Hematopoietic multipotent progenitor cell treated with erythropoietin and hydrocortisone succinate and interleukin-3 and kit ligand, for 15 days (in vitro differentiated cells): ENCODE data around the gene PRPF6.

Experiments
- DNase-seq: peaks from one replicate; pipeline ENCODE4 v3.0.0-alpha.2; 2015; ENCODE audit warnings: low spot score

PRPF6 gene

DNA sequence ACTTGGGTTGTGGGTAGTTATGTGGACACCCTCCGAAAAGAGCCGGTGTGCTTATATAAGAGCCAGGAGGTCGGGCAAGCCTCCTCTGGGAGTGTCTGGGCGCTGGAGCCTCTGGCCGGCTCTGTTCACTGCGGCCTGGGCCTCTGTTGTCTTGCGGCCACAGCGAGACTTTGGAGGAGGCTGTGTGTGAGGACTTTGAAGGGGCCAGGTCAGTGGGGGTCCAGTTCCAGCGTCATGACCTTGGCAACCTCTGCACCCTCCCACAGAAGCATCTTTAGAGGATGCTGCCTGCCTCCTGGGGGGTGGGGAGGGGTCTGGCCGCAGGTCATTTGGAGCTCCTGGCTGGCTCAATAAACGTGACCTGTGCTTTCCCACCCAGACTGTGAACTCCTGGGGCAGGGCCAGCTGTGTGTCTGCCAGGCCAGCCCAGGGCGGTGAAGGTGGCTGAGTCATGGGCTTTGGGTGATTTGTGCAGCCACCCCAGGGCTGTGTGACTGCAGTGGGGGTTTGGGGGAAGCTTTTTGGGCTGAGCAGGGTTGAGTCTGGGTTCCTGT, 83.3 kb downstream of the PRPF6 start:
- no peak for DNase-seq

DNA sequence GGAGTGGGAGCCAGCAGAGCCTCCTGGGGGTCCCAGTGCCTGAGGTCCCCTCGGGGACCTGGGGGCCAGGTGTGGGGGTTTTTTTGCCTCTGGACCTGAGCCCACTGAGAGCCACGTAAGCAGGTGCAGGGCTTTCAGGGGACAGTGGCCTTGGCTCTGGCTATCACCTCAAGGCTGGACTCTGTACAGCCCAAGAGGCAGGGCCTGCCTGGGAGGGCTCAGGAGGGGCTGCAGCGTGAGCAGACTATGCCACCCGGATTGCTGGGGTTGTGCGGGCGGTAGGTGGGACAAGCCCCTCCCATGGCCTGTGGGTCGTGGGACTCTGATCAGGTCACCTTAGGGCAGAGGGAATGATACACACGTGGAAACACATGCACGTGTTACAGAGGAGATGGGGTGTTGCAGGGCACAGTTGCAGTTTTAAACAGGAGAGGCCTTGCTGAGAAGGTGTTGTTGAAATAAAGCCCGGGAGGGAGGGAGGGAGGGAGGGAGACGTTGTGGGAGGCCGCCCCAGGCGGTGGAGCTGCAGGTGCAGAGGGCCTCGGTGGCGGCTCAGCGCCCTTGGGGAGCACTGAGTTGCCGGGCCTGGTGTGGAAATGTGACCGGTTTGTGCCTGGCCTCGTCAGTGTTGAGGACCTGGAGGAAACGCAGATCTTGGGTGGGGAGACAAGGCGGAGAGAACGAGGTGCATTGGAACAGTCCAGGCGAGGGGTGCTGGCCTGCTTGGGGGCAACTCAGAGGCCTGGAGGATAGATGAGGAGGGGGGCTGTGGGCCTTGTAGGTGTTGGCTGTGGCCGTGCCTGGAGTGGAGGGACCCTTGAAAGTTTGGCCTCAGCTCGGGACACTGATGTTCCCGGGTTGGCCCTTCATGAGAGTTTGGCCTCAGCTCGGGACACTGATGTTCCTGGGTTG, 84.4 kb downstream of the PRPF6 start:
- DNase-seq, result no peak

DNA sequence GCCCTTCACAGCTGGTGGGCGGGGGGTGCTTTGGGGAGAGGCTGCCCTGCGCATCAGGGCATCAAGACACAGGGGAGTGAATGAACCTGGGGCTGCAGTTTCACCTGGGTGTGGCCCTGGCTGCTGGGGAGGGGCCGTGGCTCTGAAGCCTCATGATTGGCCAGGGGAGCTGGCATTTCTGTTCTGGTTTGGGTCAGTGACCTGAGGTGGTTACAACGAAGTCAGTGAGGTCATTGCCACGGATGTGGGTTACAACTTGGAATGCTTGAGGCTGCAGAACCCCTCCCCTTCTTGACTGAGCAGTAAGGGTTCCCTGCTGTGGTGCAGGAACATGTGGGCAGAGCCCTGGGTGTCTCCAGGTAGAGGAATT, 85.0 kb downstream of the PRPF6 start:
- no peak for DNase-seq

DNA sequence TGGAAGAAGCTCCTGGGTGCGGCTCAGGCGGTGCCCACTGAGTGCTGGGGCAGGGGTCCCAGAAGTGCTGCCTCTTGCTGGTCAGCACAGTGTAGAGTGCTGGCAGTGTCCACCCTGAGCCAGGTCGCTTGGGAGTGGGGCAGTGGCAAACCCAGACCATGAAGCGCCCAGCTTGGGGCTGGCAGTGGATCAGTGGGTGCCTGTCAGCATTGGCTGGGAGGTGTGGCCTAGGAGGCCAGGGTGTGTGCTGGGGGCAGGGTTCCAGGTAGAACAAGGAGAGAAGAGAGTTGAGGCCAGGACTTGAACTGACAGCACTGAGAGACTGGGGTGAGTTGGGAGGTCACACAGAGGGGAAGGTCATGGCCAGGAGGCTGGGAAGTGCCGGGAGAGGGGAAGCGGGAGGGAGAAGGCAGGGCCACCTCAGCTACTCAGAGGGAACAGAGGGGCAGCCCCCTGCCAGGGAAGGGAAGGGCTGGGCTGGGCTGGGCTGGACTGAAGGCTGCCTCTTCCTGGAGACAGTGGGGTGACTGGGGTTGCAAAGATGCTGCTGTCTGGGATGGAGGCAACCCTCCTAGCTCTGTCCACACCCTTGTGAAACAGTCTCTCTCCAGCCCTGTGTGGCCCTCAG, 86.2 kb downstream of the PRPF6 start:
- DNase-seq, result no peak

GRCh38 chr20:64067733-64068307, 86.9 kb downstream of the PRPF6 start:
- DNase-seq, result no peak

DNA sequence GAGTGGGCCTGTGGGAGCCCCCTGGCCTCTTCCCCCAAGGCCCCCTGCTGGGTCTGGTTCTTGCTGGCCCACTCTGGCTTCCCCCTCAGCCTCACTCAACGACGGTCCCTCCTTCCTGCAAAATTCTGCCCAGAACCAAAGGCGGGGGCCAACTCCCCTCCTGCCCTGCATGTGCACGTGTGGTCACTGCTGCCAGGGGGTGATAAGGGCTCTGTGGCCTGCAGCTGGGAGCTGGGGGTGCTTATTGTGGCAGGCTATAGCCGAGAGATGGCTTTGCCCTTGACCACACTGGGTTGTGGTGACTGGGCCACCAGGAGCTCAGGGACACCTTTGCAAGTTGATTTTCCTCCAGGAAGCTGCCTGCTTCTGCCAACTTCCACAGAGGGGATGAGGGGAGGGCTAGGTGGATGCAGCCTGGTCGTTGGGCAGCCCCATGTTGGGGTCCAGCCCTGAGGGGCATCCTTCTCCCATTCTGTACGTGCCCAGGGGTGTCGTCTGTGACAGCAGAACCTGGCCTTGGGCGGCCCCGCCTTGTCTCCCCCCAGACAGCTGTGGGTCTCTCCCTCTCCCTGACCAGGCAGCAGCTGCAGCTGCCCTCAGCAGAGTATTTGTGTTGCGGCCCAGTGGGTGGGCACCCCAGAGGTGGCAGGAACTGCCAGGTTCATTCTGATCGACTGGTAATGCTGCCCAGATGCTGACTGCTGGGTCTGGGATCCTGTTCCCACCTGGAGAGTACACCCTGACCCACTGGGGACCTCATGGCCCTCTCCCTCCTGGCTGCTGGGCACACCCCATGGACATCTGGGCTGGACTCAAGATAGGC, 87.7 kb downstream of the PRPF6 start:
- DNase-seq, result no peak

GRCh38 chr20:64069209-64069613, 88.3 kb downstream of the PRPF6 start:
- DNase-seq, result no peak

DNA sequence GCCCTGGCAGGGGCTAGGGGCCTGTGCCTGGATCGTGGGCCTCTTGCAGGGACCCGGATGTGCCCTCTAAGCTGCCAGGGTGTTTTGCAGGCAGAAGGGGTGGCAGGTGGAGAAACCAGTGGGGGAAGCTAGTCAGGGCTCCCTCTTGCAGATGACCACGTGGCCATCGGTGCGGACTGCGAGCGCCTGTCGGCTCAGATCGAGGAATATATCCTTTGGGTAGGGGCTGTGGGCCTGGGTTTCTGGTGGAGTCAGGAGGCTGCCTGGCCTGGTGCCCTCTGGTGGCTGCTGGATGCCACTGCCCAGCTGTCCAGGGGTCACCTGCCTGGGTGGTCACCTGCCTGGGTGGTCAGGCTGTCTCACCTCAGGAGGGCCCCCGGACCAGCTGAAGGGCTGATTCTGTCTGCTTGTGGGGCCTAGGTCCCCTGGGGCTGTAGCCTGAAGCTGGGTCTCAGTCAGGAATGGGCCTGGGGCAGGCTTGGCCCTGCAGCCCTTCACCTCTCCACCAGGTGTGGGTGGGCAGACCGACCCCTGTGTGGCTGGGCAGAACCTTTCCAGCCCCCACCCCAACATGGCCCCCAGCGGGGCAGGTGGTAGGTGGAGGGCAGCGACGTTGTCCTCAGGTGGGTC, 88.8 kb downstream of the PRPF6 start:
- DNase-seq, result no peak

DNA sequence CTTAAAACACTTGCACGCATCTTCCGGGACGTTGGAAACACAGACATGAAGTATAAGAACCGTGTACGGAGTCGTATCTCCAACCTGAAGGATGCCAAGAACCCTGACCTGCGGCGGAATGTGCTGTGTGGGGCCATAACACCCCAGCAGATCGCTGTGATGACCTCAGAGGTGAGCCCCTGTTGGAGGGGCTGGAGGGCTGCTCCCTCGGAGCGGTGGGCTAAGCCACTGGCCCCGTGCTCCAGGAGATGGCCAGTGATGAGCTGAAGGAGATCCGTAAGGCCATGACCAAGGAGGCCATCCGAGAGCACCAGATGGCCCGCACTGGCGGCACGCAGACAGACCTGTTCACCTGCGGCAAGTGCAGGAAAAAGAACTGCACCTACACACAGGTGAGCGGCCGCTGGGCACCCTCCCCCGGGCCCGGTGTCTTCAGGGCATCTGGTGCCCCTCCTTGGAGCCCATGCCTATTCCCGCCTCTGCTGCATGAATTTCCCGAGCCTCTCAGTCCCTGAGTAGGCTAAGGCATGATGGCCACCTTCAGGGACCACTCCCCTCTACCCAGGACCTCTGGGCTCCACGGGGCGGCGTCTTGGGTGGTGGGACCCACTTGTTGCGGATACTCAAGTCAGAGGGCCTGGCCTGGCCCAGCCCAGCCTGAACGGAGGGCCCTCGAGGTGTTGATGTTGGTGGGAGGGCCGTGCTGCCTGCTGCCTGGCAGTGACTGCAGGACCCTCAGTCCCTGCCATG, 89.5 kb downstream of the PRPF6 start:
- DNase-seq, result no peak

DNA sequence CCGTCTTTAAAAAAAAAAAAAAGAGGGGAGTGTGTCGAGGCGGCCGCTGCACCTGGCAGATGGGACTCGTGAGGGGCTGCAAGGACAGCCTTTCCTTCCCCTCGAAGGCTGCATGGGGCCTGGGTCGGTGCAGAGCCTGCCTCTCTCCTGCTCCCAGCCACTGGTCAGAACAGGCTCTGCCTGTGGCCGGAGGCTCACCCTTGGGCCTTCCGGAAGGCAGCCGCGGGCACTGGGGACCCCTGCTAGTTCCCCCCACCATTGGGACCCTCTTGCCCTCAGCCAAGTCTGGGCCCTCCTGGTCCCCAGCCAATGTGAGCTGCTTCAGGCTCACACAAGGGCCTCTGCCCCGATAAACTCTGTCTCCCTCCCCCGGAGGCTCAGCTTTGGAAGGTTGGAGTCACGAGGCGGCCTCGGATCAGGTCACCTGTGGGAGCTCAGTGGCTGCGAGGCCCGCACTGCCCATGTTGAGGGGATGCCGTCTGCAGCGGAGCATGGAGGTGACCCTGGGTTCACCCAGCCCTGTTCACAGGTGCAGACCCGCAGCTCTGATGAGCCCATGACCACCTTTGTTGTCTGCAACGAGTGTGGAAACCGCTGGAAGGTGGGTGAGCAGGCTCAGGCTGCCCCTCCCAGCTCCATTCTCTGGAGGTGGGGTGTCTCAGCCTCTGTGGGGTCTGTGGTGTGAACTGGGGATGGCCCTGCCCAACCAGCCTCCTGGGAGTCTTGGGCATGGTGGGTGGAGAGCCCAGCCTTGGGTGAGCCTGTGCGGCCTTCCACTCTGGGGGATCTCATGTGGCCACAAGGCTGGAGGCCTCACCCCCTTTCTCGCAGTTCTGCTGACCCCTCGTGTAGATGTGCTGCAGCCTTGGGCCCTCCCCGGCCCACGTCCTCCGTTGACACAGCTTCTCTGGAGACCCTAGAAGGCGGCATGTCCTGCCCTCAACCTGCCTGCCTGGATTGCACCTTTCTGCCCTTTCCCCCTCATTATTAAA, 90.7 kb downstream of the PRPF6 start:
- no peak for DNase-seq

DNA sequence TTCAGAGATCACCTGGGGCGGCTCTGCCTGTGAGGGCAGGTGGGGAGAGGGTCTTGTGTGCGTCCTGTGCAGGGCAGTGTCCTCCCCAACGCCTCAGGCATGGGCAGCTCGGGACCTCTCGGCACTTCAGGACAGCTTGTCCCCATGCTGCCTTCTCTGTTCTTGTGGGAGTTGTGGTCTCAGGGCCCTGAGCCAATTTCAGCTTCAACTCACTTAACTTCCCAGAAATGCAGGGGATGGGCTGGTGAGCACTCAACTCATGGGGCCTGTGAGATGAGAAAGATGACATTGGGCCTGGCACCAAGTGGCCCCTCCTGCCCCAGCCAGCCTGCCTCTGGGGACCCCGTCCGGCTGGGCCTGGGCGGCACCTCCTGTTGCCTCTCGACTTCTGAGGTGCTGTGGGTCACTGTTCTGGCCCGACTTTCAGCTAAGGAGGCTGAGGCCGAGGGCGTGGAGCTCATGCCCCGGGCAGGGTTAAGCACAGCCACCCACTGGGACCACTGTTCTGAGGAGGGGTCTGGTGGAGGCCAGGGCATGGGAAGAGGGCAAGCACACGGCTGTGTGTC, 91.6 kb downstream of the PRPF6 start:
- DNase-seq, result no peak

GRCh38 chr20:64073476-64074183, 92.7 kb downstream of the PRPF6 start:
- DNase-seq, result no peak

DNA sequence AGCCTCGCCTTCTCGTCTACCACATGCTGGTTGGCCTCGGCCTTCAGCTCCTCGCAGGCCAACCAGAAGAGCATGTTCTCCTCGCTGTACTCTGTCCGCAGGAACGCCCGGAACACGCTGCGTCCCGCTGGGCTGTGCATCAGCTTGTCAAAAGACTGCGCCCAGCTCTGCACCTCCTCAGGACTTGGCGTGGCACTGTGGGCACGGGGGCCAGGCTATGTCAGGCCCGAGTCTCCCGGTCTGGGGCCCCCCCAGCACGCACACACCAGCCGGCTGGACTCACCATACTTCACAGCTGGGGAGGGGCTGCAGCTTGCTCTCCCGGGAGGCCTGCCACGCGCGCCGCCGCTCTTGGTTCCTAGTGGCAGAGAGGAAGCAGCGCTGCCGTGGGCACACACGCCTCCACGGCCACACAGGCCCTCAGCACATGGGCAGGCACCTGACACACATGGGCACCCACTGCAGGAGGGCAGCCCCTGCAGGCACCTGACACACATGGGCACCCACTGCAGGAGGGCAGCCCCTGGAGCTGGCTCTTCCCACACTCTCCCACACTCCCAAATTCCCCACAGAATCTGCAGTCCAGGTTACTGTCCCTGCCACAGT, 93.4 kb downstream of the PRPF6 start:
- no peak for DNase-seq

DNA sequence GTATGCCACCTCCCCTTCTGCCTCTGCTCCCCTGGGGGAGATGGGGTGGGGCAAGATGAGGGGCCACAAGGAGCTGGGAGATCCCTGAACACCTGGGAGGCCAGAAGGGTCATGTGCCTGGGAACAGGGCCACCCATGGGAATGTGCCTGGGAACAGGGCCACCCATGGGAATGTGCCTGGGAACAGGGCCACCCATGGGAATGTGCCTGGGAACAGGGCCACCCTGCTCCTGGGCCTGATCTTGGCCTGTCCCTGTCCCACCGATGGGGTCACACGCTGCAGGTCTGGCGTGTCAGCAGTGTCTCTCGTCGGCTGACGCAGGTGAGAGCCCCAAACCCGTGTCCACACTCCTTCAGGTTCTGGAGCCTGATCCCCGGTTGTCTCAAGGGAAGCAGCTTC, 94.0 kb downstream of the PRPF6 start:
- DNase-seq, result no peak

DNA sequence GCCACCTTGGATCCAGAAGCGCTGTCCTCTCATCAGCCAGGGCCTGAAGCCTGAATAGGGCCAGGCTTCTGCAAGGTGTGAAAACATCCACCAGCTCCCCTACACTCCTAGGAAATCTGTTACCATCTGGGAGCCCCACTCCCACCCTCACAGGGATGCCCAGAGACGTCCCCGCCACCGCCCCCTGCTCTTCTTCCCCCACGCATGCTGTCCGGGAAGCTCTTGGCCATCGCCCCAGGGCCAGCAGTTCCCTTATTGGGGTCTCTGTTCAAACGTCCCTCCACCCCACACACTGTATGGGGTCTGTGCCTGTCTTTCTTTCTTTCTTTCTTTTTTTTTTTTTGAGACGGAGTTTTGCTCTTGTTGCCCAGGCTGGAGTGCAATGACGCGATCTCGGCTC, 94.6 kb downstream of the PRPF6 start:
- no peak for DNase-seq

DNA sequence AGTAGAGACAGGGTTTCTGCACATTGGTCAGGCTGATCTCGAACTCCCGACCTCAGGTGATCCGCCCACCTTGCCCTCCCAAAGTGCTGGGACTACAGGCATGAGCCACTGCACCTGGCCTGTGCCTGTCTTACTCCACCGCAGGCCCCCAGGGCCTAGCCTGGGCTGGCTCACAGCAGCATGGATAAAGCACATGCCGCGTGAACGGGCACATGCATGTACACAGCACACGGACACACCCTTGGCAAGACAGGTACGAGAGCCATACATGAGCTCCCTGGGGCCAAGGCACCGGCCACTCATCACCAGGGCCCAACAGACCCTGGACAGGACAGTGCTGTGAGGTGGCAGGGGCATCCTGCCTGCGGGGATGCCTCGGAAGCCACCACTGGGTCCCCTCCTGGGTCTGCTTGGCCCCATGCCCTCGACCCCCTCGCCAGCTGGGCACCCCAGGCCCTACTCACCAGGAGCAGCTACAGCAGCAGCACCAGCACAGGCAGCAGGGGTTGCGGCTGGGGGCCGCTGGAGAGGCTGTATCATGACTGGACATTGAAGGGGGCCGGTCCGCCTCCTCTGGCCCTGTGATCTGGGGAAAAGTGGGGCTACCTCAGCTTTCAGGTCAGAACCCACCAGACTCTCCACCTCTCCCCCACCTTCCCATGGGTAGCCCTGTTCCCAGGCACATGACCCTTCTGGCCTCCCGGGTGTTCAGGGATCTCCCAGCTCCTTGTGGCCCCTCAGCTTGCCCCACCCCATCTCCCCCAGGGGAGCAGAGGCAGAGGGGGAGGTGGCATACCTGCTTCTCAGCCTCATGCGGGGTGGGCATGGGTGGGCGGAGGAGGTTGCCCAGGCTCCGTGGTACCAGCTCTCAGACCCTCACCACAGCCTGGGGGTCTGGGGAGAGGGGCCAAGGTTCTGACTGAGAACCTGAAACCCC, 95.4 kb downstream of the PRPF6 start:
- no peak for DNase-seq

DNA sequence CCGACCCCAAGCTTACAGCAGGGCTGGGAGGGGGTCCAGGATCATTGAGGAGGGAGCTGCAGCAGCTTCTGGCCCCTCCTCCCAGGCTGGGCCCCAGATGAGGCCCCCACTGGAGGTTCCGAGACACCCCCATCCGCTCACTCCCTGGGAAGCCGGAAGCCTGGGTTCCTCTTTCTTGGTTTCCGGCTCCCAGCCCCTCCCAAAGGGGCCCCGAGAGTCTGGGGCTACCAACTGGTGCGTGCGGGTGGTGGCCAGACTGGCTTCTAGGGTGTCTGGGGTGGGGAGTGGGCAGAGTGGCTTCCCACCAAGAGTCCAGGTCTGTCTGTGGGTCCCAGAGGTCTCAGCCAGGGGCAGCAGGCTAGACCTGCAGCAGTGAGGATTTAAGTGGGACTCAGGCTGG, 96.2 kb downstream of the PRPF6 start:
- no peak for DNase-seq
